HG02623 (cell line): Measurements from ENCODE around the gene NFRKB.

Experiments used
- ATAC-seq: cut with Tn5 transposase; IDR thresholded peaks from one replicate; pipeline ENCODE4 v1.9.1; 2021; ENCODE audit warnings: moderate library complexity; ENCODE audit not compliant: unreplicated experiment

Gene NFRKB

DNA sequence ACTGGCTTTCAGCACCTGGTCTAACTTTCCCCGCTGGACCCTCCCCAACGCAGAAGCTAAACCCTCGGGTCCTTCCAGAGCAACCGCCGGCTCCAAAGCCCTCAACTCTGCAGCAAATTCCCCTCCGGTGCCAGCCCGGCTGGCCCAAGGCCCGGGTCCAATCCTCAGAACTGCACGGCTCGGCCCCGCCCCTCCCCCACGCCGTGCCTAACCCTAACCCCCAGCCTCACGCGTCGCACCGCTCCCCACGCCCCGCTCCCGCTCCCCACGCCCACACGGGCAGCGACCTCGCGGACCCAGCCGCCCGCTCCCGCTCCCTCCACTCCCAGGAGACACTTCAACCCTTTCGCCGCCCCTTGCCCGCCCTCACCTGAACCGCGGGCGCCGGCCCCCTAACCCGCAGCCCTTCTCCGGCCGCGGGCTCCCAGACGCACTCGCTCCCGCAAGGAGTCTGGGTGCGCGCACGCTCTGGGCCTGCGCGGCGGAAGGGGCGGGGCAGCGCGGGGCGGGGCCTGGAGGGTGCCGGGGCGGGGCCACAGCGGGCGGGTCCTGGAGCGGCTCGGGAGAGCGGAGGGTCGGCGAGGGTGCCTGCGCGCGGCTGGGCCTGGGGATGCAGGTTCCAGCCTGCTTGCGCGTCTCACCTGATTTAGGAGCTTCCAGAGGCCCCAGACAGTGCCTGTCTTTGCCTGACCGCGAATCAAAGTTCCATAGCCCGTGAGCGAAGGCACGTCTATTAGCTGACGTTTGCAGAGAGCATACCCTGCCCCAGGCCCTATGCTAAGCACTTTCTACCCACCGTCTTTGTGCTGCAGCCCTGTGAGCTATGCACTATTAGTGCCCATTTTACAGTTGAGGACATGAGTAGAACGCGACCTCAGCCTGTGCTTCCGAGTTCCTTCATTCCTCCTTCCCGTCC is at the start of gene NFRKB:
Gene NFRKB (minus strand): TSS at position 453 of the 916 bp plus-strand sequence. CDS start 2,729 bp downstream, outside the sequence.
- peak; percentile 98 for ATAC-seq

DNA sequence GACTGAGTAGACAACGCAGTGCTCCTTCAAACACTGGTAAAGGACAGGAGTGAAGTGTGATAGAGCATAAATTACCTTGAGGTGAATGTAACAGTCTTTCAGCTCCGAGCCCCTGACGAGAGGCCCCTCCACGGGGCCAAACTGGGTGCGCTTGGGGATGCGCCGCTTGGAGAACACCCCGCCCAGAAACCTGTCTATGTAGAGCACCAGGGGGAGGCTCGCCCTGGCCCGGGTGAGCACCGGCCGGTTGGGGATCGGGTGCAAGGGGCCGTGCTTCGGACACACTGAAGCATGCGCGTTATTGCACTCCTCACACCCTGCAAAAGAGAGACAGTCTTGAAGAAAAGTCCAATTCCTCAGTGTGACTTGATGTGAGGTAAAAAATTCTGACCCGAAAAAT is 49.3 kb upstream of the NFRKB start:
- ATAC-seq = no peak

DNA sequence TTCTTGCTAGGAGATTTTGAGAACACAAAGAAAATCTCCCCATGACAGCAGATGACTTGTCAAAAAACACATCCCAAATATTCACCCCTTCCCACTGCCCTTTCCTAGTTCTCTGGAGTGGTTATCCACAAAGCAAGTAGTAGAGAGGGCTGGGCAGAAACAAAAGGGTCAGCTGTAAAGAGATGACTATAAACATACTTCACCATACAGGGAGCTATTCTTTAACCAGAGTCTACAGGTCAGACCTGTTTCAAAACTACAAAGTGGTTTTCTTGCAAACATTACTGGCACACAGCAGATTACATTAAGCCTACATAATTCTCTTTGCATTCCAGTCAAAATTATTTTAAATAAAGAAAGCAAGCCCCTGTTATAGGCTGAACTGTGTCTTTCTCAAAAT is 47.7 kb upstream of the NFRKB start:
- no peak for ATAC-seq

DNA sequence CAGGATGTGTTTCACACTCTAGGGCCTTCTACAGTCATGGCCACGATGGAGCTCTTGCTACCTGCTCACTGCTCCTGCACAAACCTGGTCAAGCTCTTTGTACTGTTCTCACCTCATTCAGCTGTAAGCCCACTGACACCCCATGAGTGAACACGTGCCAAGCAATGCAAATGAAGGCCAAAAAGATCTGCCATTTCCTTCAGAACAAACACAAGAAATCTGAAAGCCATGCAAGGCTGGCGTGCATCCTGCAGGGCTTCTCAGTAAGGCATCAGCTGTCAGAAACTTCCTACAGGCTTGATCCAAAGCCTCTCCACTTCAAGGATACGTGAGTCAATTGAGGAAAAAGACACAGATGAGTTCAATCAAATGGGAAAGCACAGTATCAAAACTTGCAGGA is 44.1 kb upstream of the NFRKB start:
- no peak for ATAC-seq

DNA sequence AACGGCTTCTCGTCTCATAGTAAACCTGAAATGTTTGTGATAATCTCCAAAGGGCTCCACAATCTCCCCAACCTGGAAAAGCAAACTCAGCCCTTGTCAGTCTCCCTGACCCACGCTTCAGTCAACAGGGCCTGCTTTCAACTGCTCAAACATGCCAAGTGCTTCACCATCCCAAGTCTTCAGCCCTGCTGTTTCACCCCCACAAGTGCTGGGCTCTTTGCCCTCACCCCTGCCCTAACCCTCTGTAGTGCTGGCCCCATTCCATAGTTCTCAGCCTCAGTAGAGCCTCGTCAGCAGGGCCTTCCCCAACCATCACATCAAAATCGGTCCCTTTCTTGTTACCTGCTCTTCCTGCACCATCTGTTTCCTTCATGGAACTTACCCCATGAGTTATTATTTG is 43.4 kb upstream of the NFRKB start:
- no peak for ATAC-seq

DNA sequence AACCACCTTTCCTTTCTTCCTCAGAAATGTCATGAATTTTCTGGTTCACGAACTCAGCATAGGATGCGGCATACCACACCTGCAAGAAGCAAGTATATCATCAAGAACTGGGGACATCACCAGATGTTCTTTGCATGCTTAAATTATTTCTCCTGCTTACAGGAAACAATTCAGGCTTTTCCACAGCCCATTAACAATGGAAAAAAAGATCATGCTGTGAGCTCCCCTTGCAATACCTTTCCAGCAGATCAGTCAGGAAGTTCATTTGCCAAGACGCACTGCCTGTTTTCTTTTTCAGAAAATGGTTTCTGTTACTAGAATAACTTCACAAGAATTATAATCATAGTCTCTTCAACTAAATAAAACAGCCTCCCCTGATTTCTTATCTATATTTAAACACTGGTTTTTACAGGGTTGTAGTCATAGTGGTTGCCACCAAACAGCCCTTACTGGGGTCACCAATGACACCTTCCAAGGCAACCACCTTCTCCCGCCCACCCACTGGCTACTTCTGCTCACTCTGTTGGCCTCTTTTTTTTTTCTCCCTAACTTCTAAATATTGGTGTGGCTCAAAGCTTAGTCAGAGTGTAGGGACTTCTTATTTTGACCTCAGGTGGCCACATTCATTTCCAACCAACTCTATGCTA is 42.3 kb upstream of the NFRKB start:
- ATAC-seq = no peak

DNA sequence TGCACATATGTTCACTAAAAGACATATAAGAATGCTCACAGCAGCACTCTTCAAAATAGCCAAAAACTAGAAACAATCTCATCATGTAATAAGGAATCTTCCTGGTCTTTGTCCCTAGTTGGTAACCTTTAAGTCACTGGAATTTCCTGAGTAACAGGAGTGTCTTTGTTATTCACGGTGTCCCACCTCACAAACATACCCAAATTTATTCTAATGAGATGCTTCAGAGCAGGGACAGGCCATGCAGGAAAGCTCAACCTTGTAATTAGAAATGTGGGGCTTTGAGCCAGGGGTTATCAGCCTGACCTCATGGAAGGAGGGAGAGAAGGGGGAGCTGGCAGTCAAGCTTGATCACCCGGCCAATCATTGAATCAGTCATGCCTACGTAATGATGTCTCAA is 40.3 kb upstream of the NFRKB start:
- ATAC-seq = no peak

DNA sequence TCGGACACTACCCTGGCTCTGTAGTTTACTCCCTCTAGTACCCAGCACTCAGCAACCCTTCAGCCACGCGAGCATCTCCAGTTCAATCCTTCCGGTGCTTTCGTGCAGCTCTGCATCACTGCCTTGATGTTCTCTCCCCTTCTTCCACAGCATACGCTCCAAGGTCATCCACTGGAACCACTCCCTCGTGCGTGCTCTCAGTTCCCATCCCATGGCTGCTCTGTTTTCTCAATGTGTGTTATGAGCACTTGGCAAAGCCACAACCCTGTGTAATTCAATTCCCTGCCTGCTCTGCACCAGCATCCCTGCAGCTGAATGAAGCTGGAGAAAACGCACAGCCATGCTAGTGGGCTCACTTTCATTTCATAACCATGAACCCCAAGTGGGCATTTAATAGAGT is 38.5 kb upstream of the NFRKB start:
- ATAC-seq = no peak

DNA sequence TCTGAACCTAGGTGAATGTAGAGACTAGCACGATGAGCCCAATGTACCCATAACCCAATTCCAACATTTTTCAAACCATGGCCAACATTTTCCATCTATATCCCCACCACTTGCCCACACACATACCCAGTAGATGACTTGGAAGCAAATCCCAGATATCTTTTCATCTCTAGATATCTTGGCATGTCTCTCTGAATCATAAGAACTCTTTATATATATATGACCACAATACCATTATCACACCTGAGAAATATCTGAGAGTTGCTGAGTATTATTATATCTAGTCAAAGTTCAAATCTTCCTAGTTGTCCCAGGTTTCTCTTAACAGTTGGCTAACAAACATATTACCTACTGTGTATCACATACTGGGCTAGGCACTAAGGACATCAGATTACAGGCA is 37.9 kb upstream of the NFRKB start:
- no peak for ATAC-seq

DNA sequence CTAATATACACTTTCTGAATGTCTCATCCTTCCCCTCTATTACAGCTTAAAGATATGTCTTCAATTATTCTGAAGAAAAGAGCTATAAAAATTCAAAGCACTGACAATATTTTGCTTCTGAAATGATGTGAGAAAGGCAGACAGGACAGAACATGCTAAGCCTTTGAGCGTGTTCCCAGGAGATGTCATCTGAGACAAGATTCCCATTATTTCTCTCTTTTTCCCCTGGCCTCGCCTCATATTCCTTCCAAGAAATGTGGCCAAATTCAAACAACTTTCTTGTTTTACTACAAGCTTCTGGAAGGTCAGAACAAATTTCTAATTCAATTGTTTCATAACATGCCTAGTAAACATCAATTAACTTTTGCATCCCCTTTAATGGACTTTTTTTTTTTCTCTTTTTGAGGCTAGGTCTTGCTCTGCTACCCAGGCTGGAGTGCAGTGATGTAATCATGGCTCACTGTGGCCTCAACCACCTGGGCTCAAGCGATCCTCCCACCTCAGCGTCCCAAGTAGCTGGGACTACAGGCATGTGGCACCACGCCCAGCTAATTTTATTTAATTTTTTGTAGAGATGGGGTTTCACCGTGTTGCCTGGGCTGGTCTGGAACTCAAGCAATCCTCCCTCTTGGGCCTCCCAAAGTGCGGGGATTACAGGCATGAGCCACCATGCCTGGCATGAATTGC is 37.1 kb upstream of the NFRKB start:
- no peak for ATAC-seq

DNA sequence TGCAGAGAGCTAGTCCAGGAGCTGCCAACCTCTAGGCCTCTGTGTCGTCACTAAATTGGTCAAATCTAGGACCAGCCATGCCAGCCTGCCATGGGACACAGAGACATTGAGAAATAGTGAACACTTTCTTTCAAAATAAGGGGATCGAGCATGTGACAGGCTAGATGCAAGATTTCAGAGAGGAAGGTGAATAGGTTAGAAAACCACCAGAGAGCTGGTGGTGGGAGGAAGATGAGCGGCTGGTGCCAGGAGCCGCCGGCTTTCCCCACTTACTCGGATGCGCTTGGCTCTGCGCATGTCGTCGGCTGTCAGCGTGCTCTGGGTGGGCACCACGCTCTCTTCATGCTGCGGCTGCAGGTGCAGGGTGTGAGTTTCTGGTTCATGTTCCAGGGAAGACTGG is 35.4 kb upstream of the NFRKB start:
- no peak for ATAC-seq

DNA sequence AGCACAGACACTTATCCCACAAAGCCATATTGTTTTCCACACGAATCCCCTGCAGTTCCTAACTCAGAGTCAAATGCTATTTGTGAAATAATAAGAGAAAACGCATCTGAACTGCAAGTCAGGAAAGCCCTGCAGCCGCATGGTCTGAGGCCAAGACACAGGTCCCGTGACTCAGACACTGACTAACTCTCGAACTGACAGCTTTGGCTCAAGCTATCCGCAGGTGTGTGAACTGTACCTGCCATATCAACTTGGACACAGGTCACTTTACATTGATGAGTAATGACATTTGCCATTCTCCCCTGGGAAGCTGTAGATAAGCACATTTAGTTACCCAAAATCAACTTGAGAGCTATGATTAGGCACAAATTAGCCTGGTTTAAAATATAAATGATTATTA is 34.9 kb upstream of the NFRKB start:
- no peak for ATAC-seq

DNA sequence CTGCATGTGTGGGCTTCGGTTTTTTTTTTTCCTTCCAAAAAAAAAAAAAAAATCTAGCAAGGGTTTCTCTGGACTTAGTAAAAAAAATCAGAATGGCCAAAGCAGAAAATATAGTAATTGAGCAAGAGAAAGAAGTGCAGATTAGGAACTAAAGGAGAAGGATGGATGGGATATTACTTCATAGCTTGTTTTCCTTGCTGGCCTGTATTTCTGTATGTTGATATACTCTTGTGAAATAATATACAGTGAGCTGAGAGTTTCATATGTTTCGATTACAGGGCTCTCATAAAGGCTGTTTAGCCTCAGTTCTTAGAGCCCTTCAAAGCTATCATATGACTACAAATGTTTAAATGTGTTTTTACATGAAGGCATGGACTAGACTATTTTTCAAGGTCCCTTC is 34.3 kb upstream of the NFRKB start:
- ATAC-seq = no peak

DNA sequence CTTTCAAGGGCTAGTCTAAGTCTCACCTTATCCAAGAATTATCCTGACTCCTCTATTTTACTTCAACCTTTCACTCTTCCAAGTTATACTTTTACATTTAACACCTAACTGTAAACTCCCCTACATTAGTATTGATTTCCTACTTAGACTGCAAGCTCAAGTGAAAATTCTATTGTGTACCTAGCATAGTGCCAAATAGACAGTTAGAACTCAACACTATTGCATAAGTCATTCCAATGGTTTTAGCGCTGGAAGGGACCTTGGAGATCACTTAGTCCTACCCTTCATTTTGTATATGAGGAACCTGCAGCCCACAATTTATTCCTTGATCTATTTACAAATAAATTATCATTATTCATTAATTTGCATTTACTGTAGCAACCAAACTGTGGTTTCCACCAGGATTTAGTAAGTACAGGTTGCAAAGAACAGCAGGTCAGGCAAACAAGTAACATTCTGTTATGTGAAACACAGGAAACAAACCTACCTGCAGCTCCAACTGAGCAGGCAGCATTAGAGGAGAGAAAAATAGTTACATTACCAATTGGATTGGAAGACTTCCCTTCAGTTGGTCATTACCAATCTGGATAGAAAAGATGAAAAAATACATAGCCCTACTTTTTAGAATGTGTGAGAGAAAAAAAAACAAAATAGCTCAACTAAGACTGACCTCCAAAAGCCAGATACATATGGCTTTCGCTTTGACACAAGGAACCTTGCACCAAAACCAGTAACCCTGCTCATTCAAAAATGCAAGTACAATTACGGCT is 33.7 kb upstream of the NFRKB start:
- ATAC-seq = no peak

DNA sequence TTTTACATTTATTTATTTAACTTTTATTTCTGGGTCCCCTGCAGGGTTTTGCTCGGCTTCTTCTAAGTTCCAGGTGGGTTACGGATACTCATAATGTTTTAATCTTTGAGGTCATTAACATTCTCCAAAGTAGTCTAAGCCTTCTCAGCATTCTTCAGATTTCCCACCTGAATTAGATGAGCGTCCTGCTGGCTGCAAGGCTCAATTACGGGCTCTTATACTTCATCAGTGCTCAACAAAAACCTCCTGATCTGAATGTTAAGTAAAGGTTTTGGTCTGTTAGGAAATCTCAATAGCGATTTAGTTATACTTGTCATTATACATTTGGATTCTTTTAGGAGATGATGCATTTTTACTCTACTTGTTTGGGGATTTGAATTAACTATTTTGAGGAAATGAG is 27.3 kb upstream of the NFRKB start:
- no peak for ATAC-seq

DNA sequence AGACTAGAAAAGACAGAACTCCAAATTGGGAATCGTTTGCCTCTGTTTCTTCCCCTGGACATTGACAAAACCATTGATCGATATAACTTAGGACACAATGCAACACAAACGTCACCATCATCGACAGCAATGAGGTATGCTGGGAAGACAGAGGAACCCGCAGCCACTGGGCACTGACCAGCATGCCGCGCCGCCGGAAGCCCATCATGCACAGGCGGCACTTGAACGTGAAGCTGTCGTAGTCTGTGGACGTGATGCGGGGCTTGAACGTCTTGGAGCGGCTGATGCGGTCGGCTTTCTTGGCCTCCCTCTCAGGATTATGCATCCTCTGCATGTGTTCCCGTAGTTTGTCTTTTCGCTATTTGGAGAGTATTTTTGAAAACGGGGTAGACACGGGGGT is 23.0 kb upstream of the NFRKB start:
- no peak for ATAC-seq

DNA sequence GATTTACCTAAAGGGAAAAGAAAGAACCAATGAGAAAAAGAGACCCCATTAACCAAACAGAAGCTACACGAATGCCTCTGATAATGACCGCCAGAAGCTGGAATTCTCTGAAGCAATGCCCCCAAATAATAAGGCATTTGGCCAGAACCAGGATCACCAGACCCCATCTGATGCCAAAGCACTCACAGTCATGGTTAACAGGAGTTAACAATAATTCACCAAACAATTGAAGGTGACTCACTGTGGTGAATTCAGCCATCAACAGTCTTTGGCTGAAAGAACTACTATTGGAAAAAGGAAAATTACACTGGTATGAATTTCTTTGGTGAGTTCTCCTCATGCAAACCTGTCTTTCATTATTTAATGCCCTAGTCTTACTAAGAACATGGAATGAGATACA is 21.9 kb upstream of the NFRKB start:
- ATAC-seq = no peak

DNA sequence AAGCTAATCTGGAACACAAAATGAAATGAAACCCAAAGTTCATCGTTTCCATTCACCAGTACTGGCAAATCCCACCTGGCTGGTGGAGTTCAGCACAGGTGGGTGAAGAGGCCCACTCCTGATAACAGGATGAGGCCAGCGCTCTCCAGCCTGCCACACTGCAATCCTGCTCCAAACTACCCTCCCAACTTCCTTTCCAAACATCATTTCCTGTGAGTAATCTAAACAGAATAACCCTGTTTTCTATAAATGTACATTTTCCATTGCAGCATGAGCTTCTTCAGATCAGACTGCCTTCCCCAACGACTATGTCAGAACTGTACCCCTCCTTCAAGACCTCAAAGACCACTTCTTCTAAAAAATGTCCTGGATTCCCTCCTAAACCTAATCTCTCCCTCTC is 15.9 kb upstream of the NFRKB start:
- no peak for ATAC-seq

DNA sequence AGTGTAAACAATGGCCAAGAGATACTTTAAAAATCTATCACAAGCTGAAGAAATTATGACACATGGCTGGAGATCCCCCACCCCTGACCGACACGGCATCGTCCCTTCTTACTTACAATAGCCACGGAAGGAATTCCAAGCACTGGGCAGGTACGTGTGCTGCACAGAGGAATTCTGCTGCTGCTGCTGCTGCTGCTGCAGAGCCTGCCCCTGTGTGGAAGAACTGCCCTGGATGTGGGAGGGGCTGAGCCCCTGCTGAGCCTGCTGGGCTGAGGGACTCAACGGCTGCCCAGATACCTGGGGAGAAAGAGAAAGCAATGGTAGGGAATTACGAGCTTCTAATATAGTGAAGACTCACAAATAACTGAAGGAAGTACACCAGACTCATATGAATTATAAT is 15.0 kb upstream of the NFRKB start:
- no peak for ATAC-seq

DNA sequence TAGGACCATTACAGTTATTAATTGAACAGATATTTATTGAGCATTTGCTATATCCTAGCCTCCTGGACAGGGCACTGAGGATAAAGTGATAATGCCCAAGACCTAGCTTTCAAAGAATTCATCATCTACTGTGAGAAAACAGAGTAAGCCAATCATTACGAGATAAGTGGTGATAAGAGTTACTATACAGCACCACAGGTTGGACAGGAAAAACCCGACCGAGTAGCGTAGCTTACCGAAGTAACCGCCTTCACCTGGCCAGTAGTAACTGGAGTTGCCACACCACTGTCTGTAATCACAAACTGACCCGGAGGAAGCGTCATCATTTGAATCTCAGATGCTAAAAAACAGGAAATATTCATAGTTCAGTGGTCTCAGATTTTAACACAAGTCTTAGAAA is 10.0 kb upstream of the NFRKB start:
- ATAC-seq = no peak

DNA sequence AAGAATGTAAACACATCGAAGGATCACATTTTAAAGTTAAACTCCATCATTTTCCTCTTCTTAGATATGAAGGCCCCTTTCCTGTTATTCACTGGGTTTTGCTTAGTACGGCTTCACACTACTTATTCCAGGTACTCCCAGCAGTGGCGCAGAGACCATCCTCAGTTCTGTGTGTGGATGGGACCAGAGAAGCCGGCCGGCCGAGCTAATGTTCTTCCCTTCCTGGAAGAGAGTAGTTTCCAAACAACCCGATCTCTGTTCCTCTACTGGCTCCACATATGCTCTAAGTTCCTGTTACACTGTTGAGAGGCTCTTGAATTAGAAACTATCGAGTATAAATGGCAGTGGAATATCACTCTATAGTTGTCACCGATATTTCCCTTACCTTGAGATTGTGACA is 684 bp upstream of the NFRKB start:
- no peak for ATAC-seq
